Lower leg skin (tissue), 3 donors: ENCODE data around the gene FBXO31.

Experiments
- POLR2A ChIP-seq, 2 donors: fragments of 450-650 bp; IDR thresholded peaks; one replicate each; pipeline ENCODE4 v1.6.1; 2016 to 2017; ENCODE audit warnings: antibody characterized with exemption in 2 of 2, mild to moderate bottlenecking in 1 of 2, moderate library complexity in 1 of 2
- TF ChIP-seq, protein P1 (sequence below), 3 donors: fragments of 450-650 bp; IDR thresholded peaks; one replicate each; pipeline ENCODE4 v1.5.1; 2016; ENCODE audit warnings: antibody characterized with exemption in 3 of 3, mild to moderate bottlenecking in 3 of 3, moderate library complexity in 2 of 3

DNA sequence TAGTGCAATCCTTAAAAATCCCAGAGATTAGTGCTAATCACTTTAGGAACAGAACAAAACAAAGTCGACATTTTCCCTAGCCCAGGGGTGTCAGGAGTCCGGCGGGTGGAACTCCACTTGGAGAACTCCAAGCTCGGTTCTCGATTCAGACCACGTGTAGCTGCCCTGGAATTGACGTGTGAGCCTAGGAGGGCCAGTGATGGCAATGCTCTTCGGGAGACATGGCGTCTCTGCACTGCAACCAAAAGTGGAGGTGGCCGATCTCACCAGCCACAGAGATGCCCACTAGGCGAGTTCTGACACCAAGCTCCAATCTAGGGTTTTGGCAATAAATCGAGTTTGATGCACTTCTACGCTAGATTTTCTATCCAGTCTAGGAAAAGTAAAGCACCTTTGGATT is 26.2 kb upstream of the FBXO31 start:
- TF ChIP-seq POLR2A (IDR thresholded peaks at IDR 0.05), result no peak
- TF ChIP-seq, protein P1, sequence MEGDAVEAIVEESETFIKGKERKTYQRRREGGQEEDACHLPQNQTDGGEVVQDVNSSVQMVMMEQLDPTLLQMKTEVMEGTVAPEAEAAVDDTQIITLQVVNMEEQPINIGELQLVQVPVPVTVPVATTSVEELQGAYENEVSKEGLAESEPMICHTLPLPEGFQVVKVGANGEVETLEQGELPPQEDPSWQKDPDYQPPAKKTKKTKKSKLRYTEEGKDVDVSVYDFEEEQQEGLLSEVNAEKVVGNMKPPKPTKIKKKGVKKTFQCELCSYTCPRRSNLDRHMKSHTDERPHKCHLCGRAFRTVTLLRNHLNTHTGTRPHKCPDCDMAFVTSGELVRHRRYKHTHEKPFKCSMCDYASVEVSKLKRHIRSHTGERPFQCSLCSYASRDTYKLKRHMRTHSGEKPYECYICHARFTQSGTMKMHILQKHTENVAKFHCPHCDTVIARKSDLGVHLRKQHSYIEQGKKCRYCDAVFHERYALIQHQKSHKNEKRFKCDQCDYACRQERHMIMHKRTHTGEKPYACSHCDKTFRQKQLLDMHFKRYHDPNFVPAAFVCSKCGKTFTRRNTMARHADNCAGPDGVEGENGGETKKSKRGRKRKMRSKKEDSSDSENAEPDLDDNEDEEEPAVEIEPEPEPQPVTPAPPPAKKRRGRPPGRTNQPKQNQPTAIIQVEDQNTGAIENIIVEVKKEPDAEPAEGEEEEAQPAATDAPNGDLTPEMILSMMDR (IDR thresholded peaks at IDR 0.05), result no peak
